Measurements from ENCODE around the gene PCED1B.

GRCh38 chr12:47029903-47030302 lies 49.5 kb upstream of the PCED1B start:
- TF ChIP-seq POLR2A (IDR thresholded peaks at IDR 0.05) (no peak), CTCF (IDR thresholded peaks at IDR 0.05) (no peak)
